Kasumi-1 (cell line): ENCODE results near the gene OR8B3.

Experiments used
- DNase-seq, 2 experiments: peaks; one replicate each; lab custom pipeline; 2025; lab: John Stamatoyannopoulos, UW

OR8B3 gene

GRCh38 chr11:124359566-124359965, 39.3 kb downstream of the OR8B3 start:
- DNase-seq = no peak

- no peak for DNase-seq
Observed at GRCh38 chr11:124346311-124346955, 52.4 kb downstream of the OR8B3 start.
